Neural crest cell (in vitro differentiated cells): ENCODE results near the gene NRDE2. TPM values are rescaled to one million over a fixed set of nuclear protein-coding genes. Genes with fewer than 3 reads are reported as not detected.

Source experiments
- DNase-seq: peaks from one replicate; pipeline ENCODE4 v3.0.0; 2021; ENCODE audit warnings: low read depth, mixed read lengths, low spot score
- H3K27ac Mint-ChIP-seq: one replicate; pipeline ENCODE4 v1.8.0; 2021; ENCODE audit warnings: mild to moderate bottlenecking, mixed read lengths; ENCODE audit not compliant: unreplicated experiment
- H3K27me3 Mint-ChIP-seq: 2 replicates; pipeline ENCODE4 v1.8.0; 2021; ENCODE audit warnings: low read depth, mild to moderate bottlenecking, mixed read lengths
- H3K36me3 Mint-ChIP-seq: 2 replicates; pipeline ENCODE4 v1.8.0; 2021; ENCODE audit warnings: low read depth, mild to moderate bottlenecking, mixed read lengths
- H3K4me1 Mint-ChIP-seq: 2 replicates; pipeline ENCODE4 v1.8.0; 2021; ENCODE audit warnings: mixed read lengths
- H3K4me3 Mint-ChIP-seq: one replicate; pipeline ENCODE4 v1.8.0; 2021; ENCODE audit warnings: mild to moderate bottlenecking, mixed read lengths
- H3K9me3 Mint-ChIP-seq: 2 replicates; pipeline ENCODE4 v1.8.0; 2021; ENCODE audit warnings: mixed read lengths
- total RNA-seq: library from RNA; stranded (reverse); gene quantifications from 2 replicates; pipeline ENCODE4 v1.2.1, GENCODE V29; 2021
- TF ChIP-seq, protein P1 (sequence below): fragments of 200-600 bp; sonication (generic); conservative IDR thresholded peaks from 2 replicates; pipeline ENCODE4 v1.5.0; 2021; ENCODE audit warnings: antibody characterized with exemption, mild to moderate bottlenecking

The NRDE2 gene
- total RNA-seq, 1 donor from 2014 or later = 24.5 TPM

DNA sequence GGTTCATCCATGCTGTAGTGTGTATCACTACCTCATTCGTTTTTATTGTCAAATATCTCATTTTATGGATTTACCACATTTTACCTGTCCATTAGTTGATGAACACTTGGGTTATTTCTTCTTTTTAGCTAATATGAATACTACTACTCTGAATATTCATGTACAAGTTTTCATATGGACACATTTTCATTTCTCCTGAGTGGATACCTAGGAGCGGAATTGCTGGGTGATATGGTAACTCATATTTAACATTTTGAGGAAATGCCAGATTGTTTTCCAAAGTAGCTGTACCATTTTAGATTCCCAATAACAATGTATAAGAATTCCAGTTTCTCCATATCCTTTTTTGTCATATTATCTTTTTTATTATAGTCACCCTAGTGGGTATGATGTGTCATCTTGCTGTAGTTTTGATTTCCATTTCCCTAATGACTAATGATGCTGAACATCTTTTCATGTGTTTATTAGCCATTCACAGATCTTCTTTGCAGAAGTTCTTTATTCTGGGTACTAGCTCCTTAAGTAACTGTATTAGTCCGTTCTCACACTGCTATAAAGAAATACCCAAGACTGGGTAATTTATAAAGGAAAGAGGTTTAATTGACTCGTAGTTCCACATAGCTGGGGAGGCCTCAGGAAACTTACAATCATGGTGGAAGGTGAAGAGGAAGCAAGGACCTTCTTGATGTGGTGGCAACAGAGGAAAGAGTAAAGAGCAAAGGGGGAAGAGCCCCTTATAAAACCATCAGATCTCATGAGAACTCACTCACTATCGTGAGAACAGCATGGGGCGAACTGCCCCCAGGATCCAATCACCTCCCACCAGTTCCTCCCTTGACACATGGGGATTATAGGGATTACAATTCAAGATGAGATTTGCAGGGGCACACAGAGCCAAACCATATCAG, 11.9 kb downstream of the NRDE2 start:
- Mint-ChIP-seq H3K27me3 (no peaks in the 10 kb centered on the region), H3K9me3 (peaks cover 7% of the 10 kb centered on the region), H3K4me3 (no peak overlapping the region), H3K36me3 (peaks cover 11% of the 10 kb centered on the region), H3K4me1 (no peaks in the 10 kb centered on the region), H3K27ac (no peak overlapping the region)
- DNase-seq = no peak
- TF ChIP-seq, protein P1, sequence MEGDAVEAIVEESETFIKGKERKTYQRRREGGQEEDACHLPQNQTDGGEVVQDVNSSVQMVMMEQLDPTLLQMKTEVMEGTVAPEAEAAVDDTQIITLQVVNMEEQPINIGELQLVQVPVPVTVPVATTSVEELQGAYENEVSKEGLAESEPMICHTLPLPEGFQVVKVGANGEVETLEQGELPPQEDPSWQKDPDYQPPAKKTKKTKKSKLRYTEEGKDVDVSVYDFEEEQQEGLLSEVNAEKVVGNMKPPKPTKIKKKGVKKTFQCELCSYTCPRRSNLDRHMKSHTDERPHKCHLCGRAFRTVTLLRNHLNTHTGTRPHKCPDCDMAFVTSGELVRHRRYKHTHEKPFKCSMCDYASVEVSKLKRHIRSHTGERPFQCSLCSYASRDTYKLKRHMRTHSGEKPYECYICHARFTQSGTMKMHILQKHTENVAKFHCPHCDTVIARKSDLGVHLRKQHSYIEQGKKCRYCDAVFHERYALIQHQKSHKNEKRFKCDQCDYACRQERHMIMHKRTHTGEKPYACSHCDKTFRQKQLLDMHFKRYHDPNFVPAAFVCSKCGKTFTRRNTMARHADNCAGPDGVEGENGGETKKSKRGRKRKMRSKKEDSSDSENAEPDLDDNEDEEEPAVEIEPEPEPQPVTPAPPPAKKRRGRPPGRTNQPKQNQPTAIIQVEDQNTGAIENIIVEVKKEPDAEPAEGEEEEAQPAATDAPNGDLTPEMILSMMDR = no peak

DNA sequence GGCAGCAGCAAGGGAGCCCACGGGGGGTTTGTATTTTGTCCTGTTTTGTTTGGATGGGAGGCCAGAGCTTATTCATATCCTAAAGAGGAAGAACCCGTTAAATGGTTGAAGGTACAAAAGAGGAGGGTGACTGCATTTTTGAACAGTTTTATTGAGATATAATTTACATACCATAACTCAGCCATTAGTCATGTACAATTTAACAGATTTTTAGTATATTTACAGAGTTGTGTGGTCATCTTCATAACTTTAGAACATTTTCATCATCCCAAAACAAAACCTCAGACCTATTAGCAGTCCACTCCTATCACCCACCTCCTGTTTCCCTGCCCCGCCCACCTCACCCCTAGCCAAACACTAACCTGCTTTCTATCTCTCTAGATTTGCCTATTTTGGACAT, 12.6 kb downstream of the NRDE2 start:
- no peaks in the 10 kb centered on the region for H3K4me1 Mint-ChIP-seq
- no peaks in the 10 kb centered on the region for H3K27me3 Mint-ChIP-seq
- TF ChIP-seq, protein P1 = no peak
- DNase-seq = no peak
- no peak overlapping the region for H3K4me3 Mint-ChIP-seq
- peaks cover 11% of the 10 kb centered on the region for H3K36me3 Mint-ChIP-seq
- no peak overlapping the region for H3K27ac Mint-ChIP-seq
- peaks cover 7% of the 10 kb centered on the region for H3K9me3 Mint-ChIP-seq

- H3K9me3 Mint-ChIP-seq = peaks cover 7% of the 10 kb centered on the region
Observed at GRCh38 chr14:90318016-90318415, 13.7 kb downstream of the NRDE2 start.

GRCh38 chr14:90317286-90317685, 14.5 kb downstream of the NRDE2 start:
- Mint-ChIP-seq H3K36me3 (peaks cover 18% of the 10 kb centered on the region), H3K27me3 (no peaks in the 10 kb centered on the region), H3K9me3 (peaks cover 7% of the 10 kb centered on the region), H3K4me3 (no peak overlapping the region), H3K27ac (no peak overlapping the region), H3K4me1 (no peaks in the 10 kb centered on the region)
- TF ChIP-seq, protein P1 = no peak
- no peak for DNase-seq

More at GRCh38 chr14:90318016-90318415, 13.7 kb downstream of the NRDE2 start:
- Mint-ChIP-seq H3K4me3 (no peak overlapping the region), H3K27me3 (no peaks in the 10 kb centered on the region), H3K4me1 (no peaks in the 10 kb centered on the region), H3K36me3 (peaks cover 18% of the 10 kb centered on the region), H3K27ac (no peak overlapping the region)
- no peak for DNase-seq
- TF ChIP-seq, protein P1 = no peak

DNA sequence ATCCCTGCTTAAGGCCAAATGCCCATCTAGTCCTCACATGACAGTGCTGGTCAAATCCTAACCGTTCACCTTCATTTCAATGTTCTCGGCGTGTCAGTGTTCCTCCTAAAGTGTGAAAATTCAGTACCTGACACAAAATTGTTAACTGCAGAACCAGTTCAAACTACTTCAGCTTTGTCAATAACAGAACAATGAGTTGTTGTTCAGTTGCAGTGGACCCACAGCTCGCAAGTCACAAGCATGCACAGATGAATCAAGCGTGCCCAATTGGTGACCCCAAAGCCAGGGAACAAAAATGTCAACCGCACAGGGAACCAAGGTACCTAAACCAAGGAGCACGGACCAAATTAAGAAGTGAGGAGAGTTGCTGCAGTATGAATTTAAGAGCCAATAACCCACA, 23.2 kb downstream of the NRDE2 start:
- no peak overlapping the region for H3K4me3 Mint-ChIP-seq
- DNase-seq = no peak
- H3K9me3 Mint-ChIP-seq = no peaks in the 10 kb centered on the region
- peaks cover 6% of the 10 kb centered on the region for H3K4me1 Mint-ChIP-seq
- H3K36me3 Mint-ChIP-seq = peaks cover 4% of the 10 kb centered on the region
- no peak overlapping the region for H3K27ac Mint-ChIP-seq
- H3K27me3 Mint-ChIP-seq = no peaks in the 10 kb centered on the region
- TF ChIP-seq, protein P1 = no peak
